Measurements from ENCODE around the gene S100A2. TPM values are rescaled to one million over a fixed set of nuclear protein-coding genes. Genes with fewer than 3 reads are reported as not detected.
"Not testable (repeated sequence)": the region's sequence is repeated elsewhere in the genome, so short reads cannot be mapped to it uniquely, and the experiment has no call there.

The S100A2 gene
- total RNA-seq, 1 donor from 2014 or later: 3.8 TPM

GRCh38 chr1:153577624-153578051 is 12.0 kb upstream of the S100A2 start:
- Histone ChIP-seq H3K36me3 (ENCODE audit: insufficient read depth, low read length) (no peaks in the 10 kb centered on the region), H4K20me1 (ENCODE audit: insufficient read depth, low read length) (no peaks in the 10 kb centered on the region), H3K27me3 (ENCODE audit: insufficient read depth, low read length) (no peaks in the 10 kb centered on the region), H3K4me1 (ENCODE audit: insufficient read depth, low read length) (peaks cover 9% of the 10 kb centered on the region), H3K27ac (ENCODE audit: low read depth, low read length) (no peak overlapping the region), H3K4me2 (ENCODE audit: low read length) (no peak overlapping the region), H3K79me2 (ENCODE audit: insufficient read depth, low read length) (no peaks in the 10 kb centered on the region), H3K4me3 (ENCODE audit: insufficient read depth, low read depth, low read length) (no peak overlapping the region), H2AFZ (ENCODE audit: low read depth, low read length) (no peak overlapping the region), H3K9me3 (ENCODE audit: insufficient read depth, low read depth, low read length) (no peaks in the 10 kb centered on the region), H3K9ac (ENCODE audit: low read length) (no peak overlapping the region)
- Mint-ChIP-seq H3K9me3 (ENCODE audit: unreplicated experiment) (peaks cover 2% of the 10 kb centered on the region), H3K4me1 (ENCODE audit: low read depth, unreplicated experiment) (peaks cover 22% of the 10 kb centered on the region), H3K27me3 (ENCODE audit: low read depth, unreplicated experiment) (no peaks in the 10 kb centered on the region), H3K4me3 (ENCODE audit: unreplicated experiment) (no peak overlapping the region), H3K36me3 (ENCODE audit: low read depth, unreplicated experiment) (no peaks in the 10 kb centered on the region), H3K27ac (ENCODE audit: unreplicated experiment) (peak overlapping the region; percentile 1)
- FAIRE-seq: no peak
- TF ChIP-seq CTCF (IDR thresholded peaks at IDR 0.05; ENCODE audit: insufficient read depth, low read depth, low read length) (no peak), EZH2 (IDR thresholded peaks at IDR 0.05; ENCODE audit: insufficient read depth, low read length) (no peak)
- no peak for DNase-seq (ENCODE audit: low read depth)

DNA sequence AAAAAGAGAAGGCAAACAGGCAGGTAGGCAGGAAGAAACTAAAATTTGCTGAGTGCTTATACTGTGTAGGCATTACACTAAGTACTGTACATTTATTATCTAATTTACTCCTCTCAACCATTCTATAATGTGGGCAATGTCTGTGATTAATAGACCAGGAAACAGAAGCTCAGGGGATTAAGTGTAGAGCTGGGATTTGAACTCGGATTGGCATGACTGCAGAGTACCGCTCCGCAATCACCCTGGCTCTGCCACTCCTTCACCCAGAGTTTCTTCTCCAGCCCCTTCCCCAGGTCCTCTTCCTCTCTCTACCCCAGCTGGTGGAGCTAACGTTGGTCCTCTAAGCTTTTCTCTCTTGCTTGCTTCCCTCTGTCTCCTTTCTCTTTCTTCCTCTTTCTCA is 11.5 kb upstream of the S100A2 start:
- peaks cover 24% of the 10 kb centered on the region for H3K4me1 Mint-ChIP-seq (ENCODE audit: low read depth, unreplicated experiment)
- H3K4me1 ChIP-seq (ENCODE audit: insufficient read depth, low read length): peaks cover 14% of the 10 kb centered on the region
- H3K4me2 ChIP-seq (ENCODE audit: low read length): no peak overlapping the region
- H3K27ac Mint-ChIP-seq (ENCODE audit: unreplicated experiment): no peak overlapping the region
- H3K9me3 ChIP-seq (ENCODE audit: insufficient read depth, low read depth, low read length): no peaks in the 10 kb centered on the region
- no peak overlapping the region for H3K9ac ChIP-seq (ENCODE audit: low read length)
- FAIRE-seq (no peak), DNase-seq (ENCODE audit: low read depth) (no peak)
- H3K79me2 ChIP-seq (ENCODE audit: insufficient read depth, low read length): no peaks in the 10 kb centered on the region
- no peak for TF ChIP-seq CTCF (IDR thresholded peaks at IDR 0.05; ENCODE audit: insufficient read depth, low read depth, low read length)
- no peak overlapping the region for H2AFZ ChIP-seq (ENCODE audit: low read depth, low read length)
- no peaks in the 10 kb centered on the region for H3K36me3 Mint-ChIP-seq (ENCODE audit: low read depth, unreplicated experiment)
- H3K9me3 Mint-ChIP-seq (ENCODE audit: unreplicated experiment): peaks cover 2% of the 10 kb centered on the region
- H3K4me3 ChIP-seq (ENCODE audit: insufficient read depth, low read depth, low read length): no peak overlapping the region
- no peaks in the 10 kb centered on the region for H3K36me3 ChIP-seq (ENCODE audit: insufficient read depth, low read length)
- H3K27ac ChIP-seq (ENCODE audit: low read depth, low read length): no peak overlapping the region
- no peaks in the 10 kb centered on the region for H4K20me1 ChIP-seq (ENCODE audit: insufficient read depth, low read length)
- H3K27me3 ChIP-seq (ENCODE audit: insufficient read depth, low read length): no peaks in the 10 kb centered on the region
- H3K27me3 Mint-ChIP-seq (ENCODE audit: low read depth, unreplicated experiment): no peaks in the 10 kb centered on the region
- H3K4me3 Mint-ChIP-seq (ENCODE audit: unreplicated experiment): no peak overlapping the region

DNA sequence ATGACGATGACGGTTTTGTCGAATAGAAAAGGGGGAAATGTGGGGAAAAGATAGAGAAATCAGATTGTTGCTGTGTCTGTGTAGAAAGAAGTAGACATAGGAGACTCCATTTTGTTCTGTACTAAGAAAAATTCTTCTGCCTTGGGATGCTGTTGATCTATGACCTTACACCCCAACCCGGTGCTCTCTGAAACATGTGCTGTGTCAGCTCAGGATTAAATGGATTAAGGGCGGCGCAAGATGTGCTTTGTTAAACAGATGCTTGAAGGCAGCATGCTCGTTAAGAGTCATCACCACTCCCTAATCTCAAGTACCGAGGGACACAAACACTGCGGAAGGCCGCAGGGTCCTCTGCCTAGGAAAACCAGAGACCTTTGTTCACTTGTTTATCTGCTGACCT is 9.9 kb upstream of the S100A2 start:
- H3K4me3 Mint-ChIP-seq (ENCODE audit: unreplicated experiment); DNase-seq (ENCODE audit: low read depth); H3K36me3 ChIP-seq (ENCODE audit: insufficient read depth, low read length); H3K4me3 ChIP-seq (ENCODE audit: insufficient read depth, low read depth, low read length); H3K9me3 ChIP-seq (ENCODE audit: insufficient read depth, low read depth, low read length); FAIRE-seq; H3K36me3 Mint-ChIP-seq (ENCODE audit: low read depth, unreplicated experiment); H3K27me3 ChIP-seq (ENCODE audit: insufficient read depth, low read length); H3K9ac ChIP-seq (ENCODE audit: low read length); H3K27ac ChIP-seq (ENCODE audit: low read depth, low read length); H3K27ac Mint-ChIP-seq (ENCODE audit: unreplicated experiment); H2AFZ ChIP-seq (ENCODE audit: low read depth, low read length); H3K79me2 ChIP-seq (ENCODE audit: insufficient read depth, low read length); H3K4me2 ChIP-seq (ENCODE audit: low read length); H4K20me1 ChIP-seq (ENCODE audit: insufficient read depth, low read length); H3K9me3 Mint-ChIP-seq (ENCODE audit: unreplicated experiment); H3K27me3 Mint-ChIP-seq (ENCODE audit: low read depth, unreplicated experiment): not testable (repeated sequence)
- peaks cover 21% of the 10 kb centered on the region for H3K4me1 ChIP-seq (ENCODE audit: insufficient read depth, low read length)
- H3K4me1 Mint-ChIP-seq (ENCODE audit: low read depth, unreplicated experiment): peaks cover 24% of the 10 kb centered on the region

- H3K4me1 Mint-ChIP-seq (ENCODE audit: low read depth, unreplicated experiment): peaks cover 24% of the 10 kb centered on the region
- not testable (repeated sequence) for H3K9me3 ChIP-seq (ENCODE audit: insufficient read depth, low read depth, low read length); H3K36me3 ChIP-seq (ENCODE audit: insufficient read depth, low read length); H3K27me3 Mint-ChIP-seq (ENCODE audit: low read depth, unreplicated experiment); H3K4me3 Mint-ChIP-seq (ENCODE audit: unreplicated experiment); H3K27ac ChIP-seq (ENCODE audit: low read depth, low read length); H3K9ac ChIP-seq (ENCODE audit: low read length); H3K4me2 ChIP-seq (ENCODE audit: low read length); H3K27me3 ChIP-seq (ENCODE audit: insufficient read depth, low read length); H2AFZ ChIP-seq (ENCODE audit: low read depth, low read length); H3K4me3 ChIP-seq (ENCODE audit: insufficient read depth, low read depth, low read length); H3K79me2 ChIP-seq (ENCODE audit: insufficient read depth, low read length); H3K9me3 Mint-ChIP-seq (ENCODE audit: unreplicated experiment); H3K36me3 Mint-ChIP-seq (ENCODE audit: low read depth, unreplicated experiment); H3K27ac Mint-ChIP-seq (ENCODE audit: unreplicated experiment); H4K20me1 ChIP-seq (ENCODE audit: insufficient read depth, low read length); FAIRE-seq; DNase-seq (ENCODE audit: low read depth)
- peaks cover 21% of the 10 kb centered on the region for H3K4me1 ChIP-seq (ENCODE audit: insufficient read depth, low read length)
Measured at GRCh38 chr1:153575081-153575491, 9.4 kb upstream of the S100A2 start.

Measured in astrocyte (in vitro differentiated cells and primary cell).